HepG2 (cell line): Measurements from ENCODE around the gene PSMD5. TPM values are rescaled to one million over a fixed set of nuclear protein-coding genes. Genes with fewer than 3 reads are reported as not detected.

Experiments used
- ATAC-seq: fragments of 200-7000 bp; cut with Tn5 transposase; 3 replicates; pipeline ENCODE4 v1.9.1; 2020; ENCODE audit warnings: mild to moderate bottlenecking, moderate library complexity
- BruUV-seq: library from RNA; stranded (reverse); fragments of 400-500 nt; replicated peaks from 2 replicates; lab custom pipeline; 2021; lab: Mats Ljungman, UMichigan
- CTCF ChIA-PET: fragments of 300-600 bp; formaldehyde crosslinking; extraction: SDS; loops from one replicate; lab custom pipeline; 2021; ENCODE audit warnings: low total read pairs, inconsistent platforms, low intra/inter-chr PET ratio; lab: Yijun Ruan, JAX
- POLR2A ChIA-PET: fragments of 350-600 bp; sonication (Branson Sonifier 250); formaldehyde crosslinking; loops from one replicate; lab custom pipeline; 2020; ENCODE audit warnings: antibody characterized with exemption, inconsistent platforms; lab: Yijun Ruan, JAX
- DNase-seq: peaks from one replicate; pipeline ENCODE4 v3.0.0-alpha.2; 2015; ENCODE audit warnings: low spot score
- FAIRE-seq: peaks from 3 replicates; lab custom pipeline; 2011; peaks lifted over from hg19 to GRCh38; lab: Jason Lieb, UNC
- H2AFZ ChIP-seq: one replicate; pipeline ENCODE4 v1.6.1; 2011; ENCODE audit warnings: low read length, inconsistent platforms
- H3K27ac ChIP-seq: fragments of 300-600 bp; 3 replicates; pipeline ENCODE4 v1.8.0; 2011; ENCODE audit warnings: mixed run types, mild to moderate bottlenecking, mixed read lengths, low read length, inconsistent platforms; ENCODE audit not compliant: insufficient read depth; ENCODE audit errors: extremely low read length
- H3K27me3 ChIP-seq, 2 experiments: fragments of 200-600 bp in 1 of 2; 2 replicates in 1 of 2; 3 replicates in 1 of 2; pipeline versions ENCODE4 v1.6.0 to v1.8.0; 2011; ENCODE audit warnings: low read length in 2 of 2, mild to moderate bottlenecking in 2 of 2, moderate library complexity in 2 of 2, inconsistent platforms in 1 of 2; ENCODE audit not compliant: insufficient read depth in 2 of 2, control insufficient read depth in 1 of 2
- H3K36me3 ChIP-seq, 2 experiments: fragments of 200-600 bp in 1 of 2; replicated peaks in 1 of 2; 2 replicates in 1 of 2; 3 replicates in 1 of 2; pipeline versions ENCODE4 v1.5.1 to v1.8.0; 2011; ENCODE audit warnings: low read length in 2 of 2, inconsistent platforms in 1 of 2; ENCODE audit not compliant: insufficient read depth in 2 of 2, control insufficient read depth in 1 of 2
- H3K4me1 ChIP-seq: 2 replicates; pipeline ENCODE4 v1.5.1; 2012; ENCODE audit warnings: low read length, inconsistent platforms; ENCODE audit not compliant: insufficient read depth
- H3K4me2 ChIP-seq: 2 replicates; pipeline ENCODE4 v1.6.0; 2011; ENCODE audit warnings: low read depth, low read length, inconsistent platforms
- H3K4me3 ChIP-seq, 3 experiments: fragments of 200-600 bp in 1 of 3; sonication (generic), shearing (Covaris generic) in 1 of 3; replicated peaks in 1 of 3; 2 replicates each; pipeline ENCODE4 v1.5.1; 2011 to 2016; ENCODE audit warnings: low read length in 3 of 3, inconsistent platforms in 2 of 3, low read depth in 2 of 3, mild to moderate bottlenecking in 2 of 3, control low read depth in 1 of 3, mixed read lengths in 1 of 3; ENCODE audit not compliant: insufficient read depth in 1 of 3
- H3K79me2 ChIP-seq: one replicate; pipeline ENCODE4 v1.6.1; 2011; ENCODE audit warnings: low read length, inconsistent platforms; ENCODE audit not compliant: insufficient read depth
- H3K9ac ChIP-seq: 2 replicates; pipeline ENCODE4 v1.6.0; 2011; ENCODE audit warnings: mild to moderate bottlenecking, low read depth, low read length, inconsistent platforms; ENCODE audit not compliant: insufficient read depth
- H3K9me3 ChIP-seq: 2 replicates; pipeline ENCODE4 v1.5.1; 2012; ENCODE audit warnings: mild to moderate bottlenecking, low read length
- H4K20me1 ChIP-seq: 2 replicates; pipeline ENCODE4 v1.6.0; 2011; ENCODE audit warnings: inconsistent platforms, mild to moderate bottlenecking, low read length, moderate library complexity; ENCODE audit not compliant: insufficient read depth
- HMGXB3 ChIP-seq: sonication (generic); formaldehyde crosslinking; IDR thresholded peaks from 2 replicates; pipeline ENCODE4 v1.4.0; 2020; ENCODE audit warnings: missing genetic modification reagents, borderline replicate concordance
- KLF11 ChIP-seq: IDR thresholded peaks from 2 replicates; pipeline ENCODE4 v1.6.1; 2016; ENCODE audit warnings: missing compliant biosample characterization
- MTA1 ChIP-seq: sonication (generic); formaldehyde crosslinking; IDR thresholded peaks from 2 replicates; pipeline ENCODE4 v1.4.0; 2020; ENCODE audit warnings: missing genetic modification reagents, mild to moderate bottlenecking, borderline replicate concordance
- RAD21 ChIP-seq: fragments of 450-650 bp; formaldehyde crosslinking; IDR thresholded peaks from 2 replicates; pipeline ENCODE4 v1.5.0; 2020; ENCODE audit warnings: mild to moderate bottlenecking
- ZBTB3 ChIP-seq: sonication (generic); formaldehyde crosslinking; IDR thresholded peaks from 2 replicates; pipeline ENCODE4 v1.4.0; 2020; ENCODE audit warnings: low read depth, mild to moderate bottlenecking, moderate library complexity, missing genetic modification reagents, borderline replicate concordance
- WGBS: methylation state at CpG from one replicate; pipeline ENCODE4 v1.1.6; 2017; ENCODE audit warnings: low lambda C conversion rate; 5-methylcytosine and 5-hydroxymethylcytosine counted together
- in situ Hi-C: cut with HindIII; loops from 2 replicates; pipeline ENCODE4 v1.10.0; 2017; ENCODE audit warnings: low pct_unique_long_range_greater_than_20kb; ENCODE audit not compliant: extremely low pct_ligation_motif_present
- intact Hi-C: fragments of 100-400 bp; cut with micrococcal nuclease; formaldehyde crosslinking; loops from one replicate; pipeline ENCODE4 v1.10.0; 2022; ENCODE audit not compliant: unreplicated experiment
- polyA plus RNA-seq, 8 experiments: library from polyadenylated mRNA; depleted of rRNA in 3 of 8; stranded (reverse) in 7 of 8; unstranded in 1 of 8; fragments of >200 nt; fragmentation: Illumina TruSeq in 4 of 8; extraction: Trizol in 4 of 8; gene quantifications; 2 replicates each; pipeline versions ENCODE4 v1.2.1 to v1.2.3, GENCODE V29; 2011 to 2016; ENCODE audit warnings: low read depth in 4 of 8, missing spikeins in 1 of 8, mixed read lengths in 1 of 8; ENCODE audit not compliant: insufficient read depth in 1 of 8
- total RNA-seq, 5 experiments: library from RNA; depleted of rRNA; stranded (reverse); fragments of >200 nt; fragmentation: Illumina TruSeq; extraction: Trizol; gene quantifications; 2 replicates each; pipeline ENCODE4 v1.2.3, GENCODE V29; 2016; ENCODE audit warnings: low read depth in 1 of 5

Gene PSMD5
- total and polyA plus RNA-seq, 2 of the 13 experiments (the other 11 are each of a cell fraction or from before 2014, with no cell fraction given): 12.7 to 18.1 TPM

- no peak for TF ChIP-seq HMGXB3 (CRISPR knock-in tag)
- no peak for TF ChIP-seq RAD21 (CRISPR knock-in tag)
- TF ChIP-seq MTA1 (CRISPR knock-in tag): no peak
- no peak for TF ChIP-seq KLF11
Observed at GRCh38 chr9:120857902-120858301, 15.2 kb upstream of the PSMD5 start (continued).

- Histone ChIP-seq H3K27me3 (no peaks in the 10 kb centered on the region), H3K4me1 (peaks cover 5% of the 10 kb centered on the region), H3K27ac (no peak overlapping the region), H3K4me2 (no peak overlapping the region), H3K36me3 (peaks cover 25 to 47% of the 10 kb centered on the region in 2 experiments), H3K9ac (no peak overlapping the region), H3K4me3 (no peak overlapping the region), H2AFZ (no peak overlapping the region), H3K9me3 (no peaks in the 10 kb centered on the region), H4K20me1 (no peaks in the 10 kb centered on the region), H3K79me2 (no peaks in the 10 kb centered on the region)
- ATAC-seq: no peak
- DNase-seq: no peak
- BruUV-seq: no TSS peak
- 88% methylated on average over 7 of the region's 7 CpGs for WGBS
- no peak for FAIRE-seq
- CTCF ChIA-PET: no interaction called here
- in situ Hi-C loops (no loop called here), intact Hi-C loops (no loop called here)
- TF ChIP-seq ZBTB3 (CRISPR knock-in tag): no peak
- POLR2A ChIA-PET: no interaction called here
Observed at GRCh38 chr9:120857481-120857880, 14.8 kb upstream of the PSMD5 start.
